Dedifferentiated amniotic fluid mesenchymal stem cell (primary cell): Measurements from ENCODE around the gene ABCC8.
"Not testable (repeated sequence)": the region's sequence is repeated elsewhere in the genome, so short reads cannot be mapped to it uniquely, and the experiment has no call there.

Source experiments
- DNase-seq: peaks from one replicate; pipeline ENCODE4 v3.0.0-alpha.2; 2016; ENCODE audit errors: extremely low spot score

The ABCC8 gene

GRCh38 chr11:17428925-17429324, 47.7 kb downstream of the ABCC8 start:
- DNase-seq, result no peak

GRCh38 chr11:17428261-17428660, 48.4 kb downstream of the ABCC8 start:
- DNase-seq, result no peak

- not testable (repeated sequence) for DNase-seq
Observed at GRCh38 chr11:17426233-17426632, 50.4 kb downstream of the ABCC8 start.

GRCh38 chr11:17423533-17424310, 52.9 kb downstream of the ABCC8 start:
- no peak for DNase-seq

GRCh38 chr11:17421781-17422180, 54.9 kb downstream of the ABCC8 start:
- DNase-seq, result no peak

GRCh38 chr11:17418444-17419081, 58.1 kb downstream of the ABCC8 start:
- DNase-seq, result no peak

- DNase-seq, result no peak
Observed at GRCh38 chr11:17416492-17416891, 60.2 kb downstream of the ABCC8 start.

- DNase-seq, result no peak
Observed at GRCh38 chr11:17415523-17416104, 61.0 kb downstream of the ABCC8 start.

- no peak for DNase-seq
Observed at GRCh38 chr11:17414992-17415391, 61.7 kb downstream of the ABCC8 start.

- no peak for DNase-seq
Observed at GRCh38 chr11:17414317-17414737, 62.3 kb downstream of the ABCC8 start.

GRCh38 chr11:17413414-17414316, 63.0 kb downstream of the ABCC8 start:
- no peak for DNase-seq

- no peak for DNase-seq
Observed at GRCh38 chr11:17412488-17413180, 64.0 kb downstream of the ABCC8 start.

- DNase-seq, result no peak
Observed at GRCh38 chr11:17411418-17411817, 65.2 kb downstream of the ABCC8 start.

GRCh38 chr11:17410606-17411379, 65.9 kb downstream of the ABCC8 start:
- no peak for DNase-seq

GRCh38 chr11:17408641-17409040, 68.0 kb downstream of the ABCC8 start:
- no peak for DNase-seq

GRCh38 chr11:17408026-17408425, 68.6 kb downstream of the ABCC8 start:
- no peak for DNase-seq

- no peak for DNase-seq
Observed at GRCh38 chr11:17407575-17407974, 69.1 kb downstream of the ABCC8 start.

GRCh38 chr11:17406818-17407149, 69.9 kb downstream of the ABCC8 start:
- no peak for DNase-seq

GRCh38 chr11:17406082-17406817, 70.4 kb downstream of the ABCC8 start:
- no peak for DNase-seq
